CD14-positive monocyte (primary cell): ENCODE measurements around the gene PCDHA4. TPM values are rescaled to one million over a fixed set of nuclear protein-coding genes. Genes with fewer than 3 reads are reported as not detected.

Source experiments
- DNase-seq, 3 donors: peaks; one replicate each; pipeline ENCODE4 v3.0.0-alpha.2; 2011 to 2022
- H2AFZ ChIP-seq: 2 replicates; pipeline ENCODE4 v1.6.0; 2012; ENCODE audit warnings: mild to moderate bottlenecking, low read depth, low read length, inconsistent platforms; ENCODE audit not compliant: insufficient read depth, poor library complexity, severe bottlenecking
- H3K27ac ChIP-seq, 2 donors: 1 replicate in 1 of 2; 2 replicates in 1 of 2; pipeline ENCODE4 v1.5.1; 2012 to 2013; ENCODE audit warnings: low read length in 2 of 2, control low read depth in 1 of 2, inconsistent platforms in 1 of 2, low read depth in 1 of 2, mild to moderate bottlenecking in 1 of 2
- H3K27me3 ChIP-seq, 2 donors: one replicate each; pipeline versions ENCODE4 v1.6.0 to v1.6.1; 2011 to 2013; ENCODE audit warnings: low read length in 2 of 2; ENCODE audit not compliant: control insufficient read depth in 2 of 2, insufficient read depth in 2 of 2
- H3K36me3 ChIP-seq, 2 donors: replicated peaks in 1 of 2; 1 replicate in 1 of 2; 2 replicates in 1 of 2; pipeline versions ENCODE4 v1.5.1 to v1.6.1; 2012 to 2013; ENCODE audit warnings: low read length in 2 of 2, control low read depth in 1 of 2, inconsistent platforms in 1 of 2, mild to moderate bottlenecking in 1 of 2; ENCODE audit not compliant: insufficient read depth in 2 of 2, control insufficient read depth in 1 of 2
- H3K4me1 ChIP-seq, 2 donors: 1 replicate in 1 of 2; 2 replicates in 1 of 2; pipeline versions ENCODE4 v1.5.1 to v1.6.1; 2012 to 2013; ENCODE audit warnings: low read length in 2 of 2, control low read depth in 1 of 2, inconsistent platforms in 1 of 2, mild to moderate bottlenecking in 1 of 2, moderate library complexity in 1 of 2; ENCODE audit not compliant: insufficient read depth in 2 of 2, control insufficient read depth in 1 of 2
- H3K4me2 ChIP-seq: replicated peaks from 2 replicates; pipeline ENCODE3; 2012; ENCODE audit warnings: low read length, moderate library complexity, mild to moderate bottlenecking; ENCODE audit not compliant: poor library complexity, severe bottlenecking; ENCODE audit errors: extremely low read depth
- H3K4me3 ChIP-seq, 3 experiments: fragments of 200-600 bp in 1 of 3; sonication (generic) in 1 of 3; replicated peaks in 1 of 3; 1 replicate in 2 of 3; 2 replicates in 1 of 3; pipeline ENCODE4 v1.5.1; 2011 to 2013; ENCODE audit warnings: low read length in 3 of 3, mild to moderate bottlenecking in 3 of 3, control low read depth in 2 of 3, low read depth in 2 of 3, inconsistent platforms in 1 of 3, moderate library complexity in 1 of 3
- H3K79me2 ChIP-seq: 2 replicates; pipeline ENCODE4 v1.6.0; 2012; ENCODE audit warnings: mild to moderate bottlenecking, control low read depth, inconsistent platforms, low read length, moderate library complexity; ENCODE audit not compliant: insufficient read depth
- H3K9ac ChIP-seq: 2 replicates; pipeline ENCODE4 v1.6.0; 2017; ENCODE audit warnings: low read length, mild to moderate bottlenecking; ENCODE audit not compliant: insufficient read depth, poor library complexity, severe bottlenecking
- H3K9me3 ChIP-seq, 2 donors: replicated peaks in 1 of 2; 1 replicate in 1 of 2; 2 replicates in 1 of 2; pipeline versions ENCODE4 v1.5.1 to v1.6.1; 2012 to 2013; ENCODE audit warnings: low read length in 2 of 2, control low read depth in 1 of 2; ENCODE audit not compliant: control insufficient read depth in 1 of 2, insufficient read depth in 1 of 2
- H4K20me1 ChIP-seq: 2 replicates; pipeline ENCODE4 v1.6.0; 2012; ENCODE audit warnings: mild to moderate bottlenecking, low read length, control low read depth, moderate library complexity; ENCODE audit not compliant: insufficient read depth
- H3K27ac Mint-ChIP-seq, 7 donors: one replicate each; pipeline ENCODE4 v1.8.0; 2020; ENCODE audit warnings: mild to moderate bottlenecking in 7 of 7, mixed read lengths in 7 of 7, moderate library complexity in 6 of 7, inconsistent platforms in 2 of 7
- H3K27me3 Mint-ChIP-seq, 3 donors: one replicate each; pipeline ENCODE4 v1.8.0; 2021 to 2022; ENCODE audit warnings: low read depth in 3 of 3, mild to moderate bottlenecking in 3 of 3, mixed read lengths in 3 of 3, moderate library complexity in 3 of 3, inconsistent platforms in 1 of 3
- H3K36me3 Mint-ChIP-seq, 2 donors: one replicate each; pipeline ENCODE4 v1.8.0; 2020; ENCODE audit warnings: mixed read lengths in 2 of 2, inconsistent platforms in 1 of 2, mild to moderate bottlenecking in 1 of 2
- H3K4me1 Mint-ChIP-seq: one replicate; pipeline ENCODE4 v1.8.0; 2020; ENCODE audit warnings: mild to moderate bottlenecking, mixed read lengths
- H3K4me3 Mint-ChIP-seq, 2 donors: one replicate each; pipeline ENCODE4 v1.8.0; 2020; ENCODE audit warnings: mild to moderate bottlenecking in 2 of 2, mixed read lengths in 2 of 2, moderate library complexity in 1 of 2
- H3K9me3 Mint-ChIP-seq, 7 donors: one replicate each; pipeline ENCODE4 v1.8.0; 2020 to 2022; ENCODE audit warnings: mixed read lengths in 7 of 7, mild to moderate bottlenecking in 6 of 7, moderate library complexity in 6 of 7, inconsistent platforms in 2 of 7
- CTCF ChIP-seq: fragments of 200-600 bp; IDR thresholded peaks from one replicate; pipeline ENCODE4 v1.8.0; 2022; ENCODE audit warnings: antibody characterized with exemption, mild to moderate bottlenecking
- WGBS: methylation state at CpG from one replicate; pipeline ENCODE4 v1.1.5; 2013; ENCODE audit warnings: missing lambda C conversion rate; ENCODE audit not compliant: insufficient coverage; 5-methylcytosine and 5-hydroxymethylcytosine counted together
- intact Hi-C, 2 donors: fragments of 100-400 bp; cut with micrococcal nuclease; formaldehyde crosslinking; loops; one replicate each; pipeline versions ENCODE4 v1.15.0 to v1.15.1; 2023
- polyA plus RNA-seq, 3 donors: library from polyadenylated mRNA; depleted of rRNA in 1 of 3; unstranded in 2 of 3; stranded (reverse) in 1 of 3; fragments of 300-500 nt in 2 of 3; fragments of >200 nt in 1 of 3; fragmentation: Illumina TruSeq in 2 of 3; gene quantifications; 1 replicate in 2 of 3; 2 replicates in 1 of 3; pipeline ENCODE4 v1.2.3, GENCODE V29; 2012 to 2021

The PCDHA4 gene
- polyA plus RNA-seq, 3 donors, result not detected

- H3K9me3 ChIP-seq, result peaks cover 53 to 63% of the 10 kb centered on the region in 2 donors
- DNase-seq, result no peak
- no peaks in the 10 kb centered on the region for H3K36me3 ChIP-seq
- no peaks in the 10 kb centered on the region for H4K20me1 ChIP-seq
- H2AFZ ChIP-seq, result no peak overlapping the region
- no peak overlapping the region for H3K4me3 Mint-ChIP-seq
- 55% methylated on average over 22 of the region's 22 CpGs for WGBS
- intact Hi-C loops, result no loop called here
- H3K27me3 Mint-ChIP-seq, result peaks cover 5 to 12% (median 10%) of the 10 kb centered on the region in 3 donors
- H3K79me2 ChIP-seq, result no peaks in the 10 kb centered on the region
- no peaks in the 10 kb centered on the region for H3K4me1 Mint-ChIP-seq
- no peaks in the 10 kb centered on the region for H3K4me1 ChIP-seq
- no peak overlapping the region for H3K27ac ChIP-seq
- H3K4me3 ChIP-seq, result no peak overlapping the region
- H3K9me3 Mint-ChIP-seq, result peaks cover 34 to 61% (median 55%) of the 10 kb centered on the region in 7 donors
- peaks cover 0 to 13% of the 10 kb centered on the region in 2 donors for H3K27me3 ChIP-seq
- no peak overlapping the region for H3K4me2 ChIP-seq
- H3K9ac ChIP-seq, result no peak overlapping the region
- H3K36me3 Mint-ChIP-seq, result no peaks in the 10 kb centered on the region
- no peak overlapping the region for H3K27ac Mint-ChIP-seq
- TF ChIP-seq CTCF, result no peak
Measured at GRCh38 chr5:140857987-140858240, 51.0 kb downstream of the PCDHA4 start.

- no peaks in the 10 kb centered on the region for H3K4me1 ChIP-seq
- 42% methylated on average over 76 of the region's 76 CpGs for WGBS
Measured at GRCh38 chr5:140862441-140863295, 55.8 kb downstream of the PCDHA4 start.

More at GRCh38 chr5:140862441-140863295, 55.8 kb downstream of the PCDHA4 start:
- no peak for DNase-seq
- no peak overlapping the region for H2AFZ ChIP-seq
- H3K27ac ChIP-seq, result no peak overlapping the region
- peaks cover 0 to 5% (median 2%) of the 10 kb centered on the region in 3 donors for H3K27me3 Mint-ChIP-seq
- no peak overlapping the region for H3K9ac ChIP-seq
- no peak overlapping the region for H3K4me2 ChIP-seq
- no peaks in the 10 kb centered on the region for H4K20me1 ChIP-seq
- no peaks in the 10 kb centered on the region for H3K27me3 ChIP-seq
- H3K9me3 Mint-ChIP-seq, result peaks cover 22 to 43% (median 40%) of the 10 kb centered on the region in 7 donors
- H3K36me3 Mint-ChIP-seq, result no peaks in the 10 kb centered on the region
- intact Hi-C loops, result no loop called here
- no peaks in the 10 kb centered on the region for H3K36me3 ChIP-seq
- no peak overlapping the region for H3K4me3 Mint-ChIP-seq
- H3K4me1 Mint-ChIP-seq, result no peaks in the 10 kb centered on the region
- H3K27ac Mint-ChIP-seq, result no peak overlapping the region
- H3K4me3 ChIP-seq, result no peak overlapping the region
- peaks cover 43 to 44% of the 10 kb centered on the region in 2 donors for H3K9me3 ChIP-seq
- no peak for TF ChIP-seq CTCF
- no peaks in the 10 kb centered on the region for H3K79me2 ChIP-seq

Other genes starting within 250 kb of the PCDHA4 start
- gene SRA1, start 249.6 kb upstream of the PCDHA4 start, polyA plus RNA-seq, result 10 to 100 TPM; 72.4 to 97.2 (median 80.8) TPM
- gene APBB3, start 242.5 kb upstream of the PCDHA4 start, polyA plus RNA-seq, result 100 to 1,000 TPM in 1 of 3 donors, 1 to 10 TPM in 2; 4.9 to 211 (median 7.4) TPM
- gene SLC35A4, start 242.2 kb upstream of the PCDHA4 start, polyA plus RNA-seq, result 10 to 100 TPM; 44.0 to 67.1 (median 58.8) TPM
- 1,000 to 10,000 TPM; 1,687 to 3,095 (median 2,434) TPM for gene CD14, start 173.9 kb upstream of the PCDHA4 start, polyA plus RNA-seq
- gene TMCO6, start 167.6 kb upstream of the PCDHA4 start, polyA plus RNA-seq, result 10 to 100 TPM in 2 of 3 donors, 1 to 10 TPM in 1; 9.8 to 45.5 (median 12.6) TPM
- gene NDUFA2, start 159.4 kb upstream of the PCDHA4 start, polyA plus RNA-seq, result 100 to 1,000 TPM in 2 of 3 donors, 10 to 100 TPM in 1; 90.1 to 246 (median 207) TPM
- gene IK, start 159.2 kb upstream of the PCDHA4 start, polyA plus RNA-seq, result 10 to 100 TPM; 58.3 to 86.6 (median 80.9) TPM
- 10 to 100 TPM; 11.2 to 36.8 (median 13.3) TPM for gene WDR55, start 142.2 kb upstream of the PCDHA4 start, polyA plus RNA-seq
- 1 to 10 TPM in 1 of 3 donors, not detected in 2; 2.3 TPM for gene DND1, start 133.5 kb upstream of the PCDHA4 start, polyA plus RNA-seq
- gene HARS1, start 115.7 kb upstream of the PCDHA4 start, polyA plus RNA-seq, result 10 to 100 TPM; 28.4 to 34.3 (median 31.9) TPM
- gene HARS2, start 115.6 kb upstream of the PCDHA4 start, polyA plus RNA-seq, result 10 to 100 TPM in 1 of 3 donors, 1 to 10 TPM in 2; 6.4 to 26.1 (median 8.3) TPM
- 10 to 100 TPM; 22.5 to 59.5 (median 52.5) TPM for gene ZMAT2, start 106.6 kb upstream of the PCDHA4 start, polyA plus RNA-seq
- gene PCDHA1, start 20.9 kb upstream of the PCDHA4 start, polyA plus RNA-seq, result not detected
- not detected for gene PCDHA2, start 12.2 kb upstream of the PCDHA4 start, polyA plus RNA-seq
- not detected for gene PCDHA3, start 6.0 kb upstream of the PCDHA4 start, polyA plus RNA-seq
- not detected for gene PCDHA5, start 14.5 kb downstream of the PCDHA4 start, polyA plus RNA-seq
- gene PCDHA6, start 20.9 kb downstream of the PCDHA4 start, polyA plus RNA-seq, result not detected
- not detected for gene PCDHA7, start 27.2 kb downstream of the PCDHA4 start, polyA plus RNA-seq
- not detected for gene PCDHA8, start 34.1 kb downstream of the PCDHA4 start, polyA plus RNA-seq
- gene PCDHA9, start 41.3 kb downstream of the PCDHA4 start, polyA plus RNA-seq, result not detected
- not detected for gene PCDHA10, start 48.8 kb downstream of the PCDHA4 start, polyA plus RNA-seq
- not detected for gene PCDHA11, start 61.9 kb downstream of the PCDHA4 start, polyA plus RNA-seq
- not detected for gene PCDHA12, start 68.2 kb downstream of the PCDHA4 start, polyA plus RNA-seq
- not detected for gene PCDHA13, start 75.1 kb downstream of the PCDHA4 start, polyA plus RNA-seq
- not detected for gene PCDHAC1, start 119.2 kb downstream of the PCDHA4 start, polyA plus RNA-seq
- gene PCDHAC2, start 159.4 kb downstream of the PCDHA4 start, polyA plus RNA-seq, result not detected
- not detected for gene PCDHB1, start 244.3 kb downstream of the PCDHA4 start, polyA plus RNA-seq